Measurements from ENCODE around the gene ZSWIM1.

The ZSWIM1 gene

GRCh38 chr20:45890985-45891983, 10.3 kb downstream of the ZSWIM1 start, which contains the start of the genes CTSA and NEURL2:
TSS of gene CTSA (plus strand) at chr20:45891335. CDS start at chr20:45891569, 234 bp downstream.
TSS of gene NEURL2 (minus strand) at chr20:45891208. CDS start at chr20:45890991, 217 bp downstream.
- H3K27me3 ChIP-seq (ENCODE audit: insufficient read depth, poor library complexity, severe bottlenecking), result no peaks in the 10 kb centered on the region
- H3K4me3 ChIP-seq (replicated peaks; ENCODE audit: insufficient read depth, low read length), result peak within 1 kb of the TSS; percentile 75
- DNase-seq (ENCODE audit: low read depth in 1 of 2, low spot score in 1 of 2), result peak; percentile 88 to 95
- TF ChIP-seq POLR2AphosphoS5 (IDR thresholded peaks at IDR 0.05; ENCODE audit: low read depth), result peak; percentile 52
- TF ChIP-seq REST (IDR thresholded peaks at IDR 0.05; ENCODE audit: insufficient replicate concordance, low read depth), result no peak
- TF ChIP-seq CTCF (IDR thresholded peaks at IDR 0.05; ENCODE audit: insufficient read depth, low read length), result no peak
- TF ChIP-seq SPI1 (IDR thresholded peaks at IDR 0.05; ENCODE audit: borderline replicate concordance, low read depth), result no peak
- peak within 1 kb of the TSS; percentile 67 for H3K27ac ChIP-seq (replicated peaks)

- peak in 1 of 2 experiments; percentile 46 for DNase-seq (ENCODE audit: low read depth in 1 of 2, low spot score in 1 of 2)
These were observed 11.2 kb downstream of the ZSWIM1 start for GRCh38 chr20:45892049-45892825.

GRCh38 chr20:45892828-45893500, 11.9 kb downstream of the ZSWIM1 start:
- no peak; the same call in 1 of the 2 replicates for TF ChIP-seq POLR2AphosphoS5 (IDR thresholded peaks at IDR 0.05; ENCODE audit: low read depth)
- TF ChIP-seq CTCF (IDR thresholded peaks at IDR 0.05; ENCODE audit: insufficient read depth, low read length), result no peak
- TF ChIP-seq GABPA (IDR thresholded peaks at IDR 0.05; ENCODE audit: low read depth), result no peak
- no peak for TF ChIP-seq SPI1 (IDR thresholded peaks at IDR 0.05; ENCODE audit: borderline replicate concordance, low read depth)
- no peak for TF ChIP-seq REST (IDR thresholded peaks at IDR 0.05; ENCODE audit: insufficient replicate concordance, low read depth)
- Histone ChIP-seq H3K4me3 (replicated peaks; ENCODE audit: insufficient read depth, low read length) (peak overlapping the region; percentile 75), H3K27me3 (ENCODE audit: insufficient read depth, poor library complexity, severe bottlenecking) (no peaks in the 10 kb centered on the region), H3K27ac (replicated peaks) (peak overlapping the region; percentile 67)
- peak in 1 of 2 experiments; percentile 45 for DNase-seq (ENCODE audit: low read depth in 1 of 2, low spot score in 1 of 2)

More at GRCh38 chr20:45892049-45892825, 11.2 kb downstream of the ZSWIM1 start:
- Histone ChIP-seq H3K27me3 (ENCODE audit: insufficient read depth, poor library complexity, severe bottlenecking) (no peaks in the 10 kb centered on the region), H3K27ac (replicated peaks) (peak overlapping the region; percentile 67), H3K4me3 (replicated peaks; ENCODE audit: insufficient read depth, low read length) (peak overlapping the region; percentile 75)
- TF ChIP-seq SPI1 (IDR thresholded peaks at IDR 0.05; ENCODE audit: borderline replicate concordance, low read depth), result peak; percentile 72
- no peak for TF ChIP-seq GABPA (IDR thresholded peaks at IDR 0.05; ENCODE audit: low read depth)

All from HL-60 (cell line).